Measurements from ENCODE around the gene LRRC25.

The LRRC25 gene

GRCh38 chr19:18417250-18418028 lies 20.0 kb upstream of the LRRC25 start (continued):
- TF ChIP-seq ZBTB10 (tag by site-specific recombination; IDR thresholded peaks at IDR 0.05) (peak; percentile 46; the same call in 1 of the 2 replicates), ZBTB26 (tag by site-specific recombination; optimal IDR thresholded peaks at IDR 0.05) (no peak)

GRCh38 chr19:18416778-18417249 lies 19.4 kb upstream of the LRRC25 start:
- CTCF ChIA-PET = interaction anchor here (0.5 to 4.5 kb wide), 8 partner anchors 29 to 215 kb away, joined by 3 to 32 read pairs (median 5); partner anchors contain the start of gene GDF15
- Histone ChIP-seq H3K36me3 (ENCODE audit: control insufficient read depth in 2 of 2, insufficient read depth in 1 of 2, low read length in 2 of 2) (no peaks in the 10 kb centered on the region), H3K4me3 (ENCODE audit: low read depth, low read length) (peak overlapping the region; percentile 20), H3K9me3 (ENCODE audit: control insufficient read depth, insufficient read depth, low read depth, low read length) (no peaks in the 10 kb centered on the region), H3K27ac (ENCODE audit: extremely low read depth, low read depth, low read length) (peak overlapping the region; percentile 64; the same call in 1 of the 2 replicates), H3K4me1 (ENCODE audit: control insufficient read depth, insufficient read depth, low read length) (peaks cover 9% of the 10 kb centered on the region; the same call in 1 of the 2 replicates)
- POLR2A ChIA-PET = interaction anchor here (1.0 to 4.2 kb wide), 7 partner anchors 9 to 224 kb away, joined by 3 to 75 read pairs (median 4); partner anchors contain the start of genes JUND and MPV17L2
- TF ChIP-seq KLF9 (tag by site-specific recombination; IDR thresholded peaks at IDR 0.05; ENCODE audit: low read depth) (peak; percentile 22; the same call in 1 of the 2 replicates), ZNF26 (tag by site-specific recombination; IDR thresholded peaks at IDR 0.05) (no peak), PATZ1 (tag by site-specific recombination; IDR thresholded peaks at IDR 0.05) (peak; percentile 73; the same call in 1 of the 2 replicates), ZNF366 (tag by site-specific recombination; conservative IDR thresholded peaks at IDR 0.05) (peak; percentile 82), KLF7 (tag by site-specific recombination; IDR thresholded peaks at IDR 0.05; ENCODE audit: borderline replicate concordance) (no peak), ZNF629 (tag by site-specific recombination; IDR thresholded peaks at IDR 0.05) (no peak), ZNF391 (tag by site-specific recombination; IDR thresholded peaks at IDR 0.05; ENCODE audit: borderline replicate concordance, low read depth) (no peak), ZNF707 (tag by site-specific recombination; IDR thresholded peaks at IDR 0.05) (no peak; the same call in 1 of the 2 replicates), ZNF350 (tag by site-specific recombination; IDR thresholded peaks at IDR 0.05) (no peak), ZNF292 (tag by site-specific recombination; IDR thresholded peaks at IDR 0.05; ENCODE audit: borderline replicate concordance, low read depth) (no peak), ZNF335 (tag by site-specific recombination; conservative IDR thresholded peaks at IDR 0.05) (peak; percentile 90), ZNF324 (tag by site-specific recombination; IDR thresholded peaks at IDR 0.05) (no peak), ZNF404 (tag by site-specific recombination; IDR thresholded peaks at IDR 0.05) (no peak), SP3 (tag by site-specific recombination; IDR thresholded peaks at IDR 0.05) (peak; percentile 55), ZNF785 (tag by site-specific recombination; IDR thresholded peaks at IDR 0.05) (no peak), ZNF837 (tag by site-specific recombination; IDR thresholded peaks at IDR 0.05) (no peak), ZNF221 (tag by site-specific recombination; IDR thresholded peaks at IDR 0.05; ENCODE audit: borderline replicate concordance) (no peak), BCL11A (tag by site-specific recombination; IDR thresholded peaks at IDR 0.05; ENCODE audit: low read depth) (no peak), HOXD13 (CRISPR knock-in tag; IDR thresholded peaks at IDR 0.05; ENCODE audit: borderline replicate concordance) (no peak), ZNF18 (tag by site-specific recombination; IDR thresholded peaks at IDR 0.05) (no peak)

All from HEK293 (cell line).